CD4-positive, alpha-beta T cell treated with Interferon alpha-2 for 1 hour (primary cell): ENCODE measurements around the gene TDRD9.

ENCODE experiments used
- DNase-seq, 2 donors: peaks; one replicate each; pipeline ENCODE4 v3.0.0-alpha.2; 2020 to 2022

The TDRD9 gene

DNA sequence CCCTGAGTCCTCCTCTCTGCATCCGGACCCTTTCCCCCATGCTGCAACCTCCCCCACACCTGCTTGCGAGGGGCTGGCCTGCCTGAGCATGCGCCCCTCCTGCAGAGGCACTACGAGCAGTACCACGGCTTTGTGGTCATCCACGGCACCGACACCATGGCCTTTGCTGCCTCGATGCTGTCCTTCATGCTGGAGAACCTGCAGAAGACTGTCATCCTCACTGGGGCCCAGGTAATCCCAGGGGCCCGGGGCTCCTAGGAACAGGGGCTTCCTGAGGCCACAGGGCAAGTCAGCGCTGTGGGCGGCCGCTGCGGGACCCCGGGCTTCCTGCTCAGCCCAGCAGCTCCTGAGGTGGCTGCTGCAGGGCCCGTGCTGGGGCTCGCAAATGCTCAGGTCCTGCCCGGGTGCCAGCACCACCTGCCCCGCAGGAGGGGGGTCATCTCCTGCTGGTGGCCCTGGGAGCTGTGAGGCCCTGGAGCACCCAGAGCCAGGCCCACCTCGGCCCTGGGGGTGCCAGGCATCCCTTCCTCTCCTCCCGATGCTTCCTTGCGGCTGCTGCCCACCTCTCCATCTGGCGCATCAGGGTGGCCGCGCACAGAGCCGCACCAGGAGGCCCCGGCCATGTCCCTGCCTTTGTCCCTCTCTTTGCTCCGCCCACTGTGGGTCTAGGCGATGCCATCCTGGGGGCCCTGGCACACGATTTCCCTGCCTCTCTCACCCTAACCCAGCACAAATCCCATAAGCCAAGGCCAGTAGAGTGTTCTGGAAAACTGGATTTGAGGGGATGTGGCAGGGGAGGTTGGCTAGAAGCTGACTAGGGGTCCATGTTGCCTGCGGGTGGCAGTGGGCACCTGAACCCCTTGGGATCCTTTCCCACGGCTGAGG is 167.4 kb downstream of the TDRD9 start:
- DNase-seq: no peak

- no peak for DNase-seq
These were observed 168.1 kb downstream of the TDRD9 start for GRCh38 chr14:104096318-104096717.

DNA sequence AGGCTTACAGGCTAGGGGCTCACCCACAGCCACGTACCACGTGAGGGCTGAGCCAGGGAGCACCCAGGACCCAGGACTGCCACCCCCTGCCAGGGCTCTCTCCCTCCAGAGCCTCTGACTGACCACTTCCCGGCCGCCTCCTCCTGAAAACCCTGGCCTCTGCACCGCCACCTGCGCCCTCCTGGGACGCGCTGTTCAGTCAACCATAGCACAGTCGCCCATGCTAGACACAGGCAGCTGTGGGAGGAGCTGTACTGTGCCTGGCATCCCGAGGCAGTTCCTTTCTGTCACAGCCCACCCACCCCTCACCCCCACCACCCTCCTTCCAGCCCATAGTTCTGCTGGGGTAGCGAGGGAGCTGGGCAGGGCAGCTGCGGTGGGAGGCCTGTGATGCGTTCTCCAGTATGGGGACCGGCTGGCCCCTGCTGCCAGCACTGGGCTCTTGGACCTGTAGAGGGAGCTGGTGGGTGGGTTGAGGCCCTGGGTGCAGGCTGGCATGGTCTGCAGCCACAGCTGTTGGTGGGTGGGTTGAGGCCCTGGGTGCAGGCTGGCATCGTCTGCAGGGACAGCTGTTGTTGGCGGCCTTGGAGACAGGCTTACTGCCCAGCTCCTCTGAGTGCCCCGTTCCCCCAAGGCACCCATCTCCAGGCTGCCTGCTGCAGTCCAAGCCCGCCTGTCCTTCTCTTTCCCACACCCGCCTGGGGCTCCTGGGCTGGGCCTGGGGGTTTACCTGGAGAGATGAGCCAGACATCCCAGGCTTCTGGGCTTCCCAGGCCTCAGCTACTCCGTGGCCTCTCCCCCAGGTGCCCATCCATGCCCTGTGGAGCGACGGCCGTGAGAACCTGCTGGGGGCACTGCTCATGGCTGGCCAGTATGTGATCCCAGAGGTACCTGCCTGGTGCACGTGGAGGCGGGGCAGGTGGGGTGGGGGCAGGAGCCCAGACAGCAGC is 168.8 kb downstream of the TDRD9 start:
- DNase-seq: no peak

GRCh38 chr14:104098272-104099095 is 170.2 kb downstream of the TDRD9 start:
- no peak for DNase-seq

DNA sequence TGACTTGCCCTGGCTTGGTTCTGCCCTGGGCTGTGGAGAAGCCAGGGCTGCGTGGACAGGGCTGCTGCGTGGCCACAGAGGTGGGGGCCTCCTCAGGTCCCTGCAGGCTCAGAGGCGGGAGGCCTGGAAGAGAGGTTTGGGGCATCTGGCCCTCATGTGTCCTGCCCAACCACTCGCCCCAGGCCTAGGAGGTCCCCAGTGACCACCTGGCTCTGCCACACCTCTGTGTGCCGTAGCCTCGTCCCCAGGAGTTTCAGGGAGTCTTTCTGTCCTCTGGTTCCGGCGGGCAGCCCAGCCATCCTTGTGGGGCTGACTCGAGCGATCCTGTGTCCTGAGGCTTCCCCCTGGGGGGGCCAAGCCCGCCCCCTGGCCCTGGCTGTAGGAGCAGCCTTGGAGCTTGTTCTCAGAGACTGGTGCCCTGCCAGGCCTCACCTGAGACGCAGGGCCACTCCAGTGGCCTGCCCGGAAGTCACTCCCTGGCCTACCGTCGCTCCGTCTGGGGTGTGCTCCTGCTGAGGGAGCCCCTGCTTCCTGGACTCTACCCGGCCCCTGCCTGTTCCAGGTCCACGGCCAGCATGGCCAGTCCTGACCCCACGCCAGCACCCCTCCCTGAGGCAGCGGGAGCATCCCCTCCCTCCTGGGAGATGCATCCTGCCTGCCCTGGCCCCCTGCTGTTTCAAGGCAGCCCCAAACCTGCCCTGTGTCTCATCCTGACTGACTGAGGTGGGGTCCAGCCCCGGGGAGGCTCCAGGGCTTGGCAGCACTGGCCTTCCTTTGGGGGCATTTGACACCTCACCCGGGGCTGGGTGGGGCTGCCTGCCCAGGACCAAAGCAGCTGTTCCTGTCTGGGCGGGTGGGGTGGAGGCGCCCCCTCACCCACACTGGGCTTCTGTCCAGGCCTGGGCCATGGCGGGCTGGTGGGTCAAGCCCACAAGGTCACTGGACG is 171.1 kb downstream of the TDRD9 start:
- no peak for DNase-seq

DNA sequence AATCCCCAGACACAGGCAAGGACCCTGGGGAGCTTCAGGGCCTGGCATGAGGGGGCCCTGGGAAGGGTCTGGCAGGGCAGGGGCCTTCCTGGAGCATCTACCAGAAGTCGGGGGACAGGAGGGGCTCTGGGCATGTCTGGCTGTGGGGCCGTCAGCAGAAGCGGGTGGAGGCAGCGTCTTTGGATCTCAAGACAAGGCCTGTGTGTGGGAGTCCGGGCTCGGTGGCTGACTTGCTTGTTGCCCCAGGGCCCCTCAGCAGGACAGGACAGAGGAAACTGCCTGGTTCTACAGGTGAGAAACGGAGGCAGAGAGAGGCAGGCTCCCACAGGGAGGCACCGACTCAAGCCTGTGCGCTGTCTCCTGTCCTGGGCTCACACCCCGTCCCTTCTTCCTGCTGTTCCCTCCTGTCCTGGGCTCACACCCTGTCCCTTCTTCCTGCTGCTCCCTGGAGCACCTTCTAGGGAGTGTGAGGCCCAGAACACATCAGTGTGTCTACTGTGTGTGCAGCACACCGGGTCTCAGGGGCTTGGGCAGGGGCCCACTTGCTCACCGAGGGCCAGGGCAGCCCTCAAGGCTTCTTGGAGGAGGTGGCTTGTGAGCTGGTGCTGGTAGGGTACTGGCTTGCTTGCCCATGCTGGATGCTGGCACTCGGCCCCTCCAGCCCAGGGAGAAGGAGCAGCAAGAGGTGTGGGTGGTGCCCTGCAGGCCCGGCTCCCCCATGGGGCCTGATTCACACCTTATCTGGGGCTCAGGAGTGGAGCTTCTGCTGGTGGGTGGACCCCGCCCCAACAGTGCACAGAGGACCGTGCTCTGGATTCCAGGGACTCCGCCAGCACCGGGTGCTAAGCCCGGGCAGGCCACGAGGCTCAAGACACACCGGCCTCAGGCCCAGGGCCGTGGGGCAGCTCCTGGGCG is 172.2 kb downstream of the TDRD9 start:
- DNase-seq: no peak

DNA sequence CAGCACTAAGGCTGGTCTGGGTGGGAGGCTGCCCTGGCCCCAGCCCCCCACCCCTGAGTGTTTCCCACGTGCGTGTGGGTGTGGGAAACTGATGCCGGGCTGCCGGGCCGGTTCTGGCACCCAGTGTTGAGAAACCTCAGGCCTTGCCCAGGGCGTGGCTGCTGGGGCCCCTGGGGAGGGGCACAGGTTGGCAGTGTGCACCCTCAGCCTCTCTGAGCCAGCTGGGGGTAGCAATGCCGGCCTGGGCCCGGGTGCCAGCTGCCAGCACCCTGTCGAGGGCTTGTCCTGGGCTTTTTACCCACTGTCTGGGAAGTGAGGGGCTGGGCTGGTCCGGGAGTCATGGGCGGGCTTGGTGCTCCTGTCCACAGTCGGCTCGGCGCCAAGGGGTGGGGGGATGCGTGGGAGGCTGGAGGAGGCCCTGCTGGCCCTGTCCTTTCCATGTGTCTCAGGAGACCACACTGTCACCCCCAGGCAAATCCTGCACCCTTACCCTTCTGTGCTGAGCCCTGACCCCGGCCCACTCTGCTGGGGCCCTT is 172.9 kb downstream of the TDRD9 start:
- no peak for DNase-seq

- DNase-seq: no peak
These were observed 173.5 kb downstream of the TDRD9 start for GRCh38 chr14:104101651-104102281.
